Natural killer cell treated with Interleukin-12 subunit alpha and Interleukin-12 subunit beta and Interleukin-15 and Interleukin-18, amount 100 ng/mL, for 72 hours (primary cell): ENCODE measurements around the gene TSEN2. TPM values are rescaled to one million over a fixed set of nuclear protein-coding genes. Genes with fewer than 3 reads are reported as not detected.
A peak's percentile ranks its signal among the peaks of the same experiment; 100 is the strongest.
"Not testable (repeated sequence)": the region's sequence is repeated elsewhere in the genome, so short reads cannot be mapped to it uniquely, and the experiment has no call there.

Experiments used
- ATAC-seq, 2 donors: fragments of 150-1000 bp; cut with Tn5 transposase in 1 of 2; sonication (Bioruptor Pico), chemical (Tn5 transposase) in 1 of 2; 2 replicates each; pipeline ENCODE4 v1.10.0; 2021
- DNase-seq: peaks from one replicate; pipeline ENCODE4 v3.0.0; 2022; ENCODE audit warnings: low spot score
- H3K27ac Mint-ChIP-seq, 2 donors: 1 replicate in 1 of 2; 2 replicates in 1 of 2; pipeline ENCODE4 v1.8.0; 2022; ENCODE audit warnings: mixed read lengths in 2 of 2, mild to moderate bottlenecking in 1 of 2, moderate library complexity in 1 of 2
- H3K27me3 Mint-ChIP-seq, 2 donors: 1 replicate in 1 of 2; 2 replicates in 1 of 2; pipeline ENCODE4 v1.8.0; 2022; ENCODE audit warnings: mixed read lengths in 2 of 2
- H3K36me3 Mint-ChIP-seq: one replicate; pipeline ENCODE4 v1.8.0; 2022; ENCODE audit warnings: mixed read lengths
- H3K4me1 Mint-ChIP-seq, 2 donors: 1 replicate in 1 of 2; 2 replicates in 1 of 2; pipeline ENCODE4 v1.8.0; 2022; ENCODE audit warnings: low read depth in 2 of 2, mixed read lengths in 2 of 2, mild to moderate bottlenecking in 1 of 2
- H3K4me3 Mint-ChIP-seq: one replicate; pipeline ENCODE4 v1.8.0; 2022; ENCODE audit warnings: mixed read lengths
- H3K9me3 Mint-ChIP-seq: 2 replicates; pipeline ENCODE4 v1.8.0; 2022; ENCODE audit warnings: mixed read lengths
- total RNA-seq, 2 donors: library from RNA; stranded (reverse); gene quantifications; one replicate each; pipeline ENCODE4 v1.2.3, GENCODE V29; 2022

TSEN2 gene
- total RNA-seq, 2 donors from 2014 or later = 12.9 to 32.1 TPM

- peak overlapping the region; percentile 51 for H3K4me3 Mint-ChIP-seq
- no peaks in the 10 kb centered on the region for H3K36me3 Mint-ChIP-seq
- no peaks in the 10 kb centered on the region for H3K9me3 Mint-ChIP-seq
- H3K27ac Mint-ChIP-seq = peak overlapping the region in 1 of 2 donors; percentile 81
- H3K27me3 Mint-ChIP-seq = peaks cover 0 to 6% of the 10 kb centered on the region in 2 donors
- ATAC-seq (no peak), DNase-seq (no peak)
- peaks cover 0 to 24% of the 10 kb centered on the region in 2 donors for H3K4me1 Mint-ChIP-seq
These were observed 12.2 kb upstream of the TSEN2 start for GRCh38 chr3:12472000-12472610.

DNA sequence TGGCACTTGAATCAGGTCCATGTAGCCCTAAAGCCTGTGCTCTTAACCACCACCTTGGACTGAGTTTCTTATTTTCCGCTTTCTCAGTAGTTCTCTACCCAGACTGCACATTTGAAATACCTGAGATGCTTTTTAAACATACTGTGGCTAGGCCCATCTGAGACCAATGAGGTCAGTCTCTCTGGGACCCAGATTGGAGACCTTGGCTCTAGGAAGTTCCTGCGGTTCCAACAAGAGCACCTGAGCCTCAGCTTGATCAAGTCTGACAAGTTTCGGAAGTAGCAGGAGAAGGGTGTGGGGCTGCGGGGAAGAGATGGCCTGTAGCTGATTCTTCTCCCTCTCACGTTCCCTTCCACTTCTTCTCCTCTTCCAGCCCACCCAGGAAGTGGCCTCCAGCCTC lies 11.5 kb upstream of the TSEN2 start:
- peaks cover 0 to 6% of the 10 kb centered on the region in 2 donors for H3K27me3 Mint-ChIP-seq
- H3K4me3 Mint-ChIP-seq = peak overlapping the region; percentile 51
- no peaks in the 10 kb centered on the region for H3K36me3 Mint-ChIP-seq
- ATAC-seq (no peak), DNase-seq (no peak)
- H3K27ac Mint-ChIP-seq = peak overlapping the region in 1 of 2 donors; percentile 81
- H3K4me1 Mint-ChIP-seq = peaks cover 0 to 24% of the 10 kb centered on the region in 2 donors
- no peaks in the 10 kb centered on the region for H3K9me3 Mint-ChIP-seq

GRCh38 chr3:12473511-12473910 lies 10.8 kb upstream of the TSEN2 start:
- H3K27me3 Mint-ChIP-seq = peaks cover 0 to 3% of the 10 kb centered on the region in 2 donors
- peak overlapping the region; percentile 50 for H3K4me3 Mint-ChIP-seq
- DNase-seq = no peak
- peak in 1 of 2 donors; percentile 63 for ATAC-seq
- H3K36me3 Mint-ChIP-seq = no peaks in the 10 kb centered on the region
- no peaks in the 10 kb centered on the region for H3K9me3 Mint-ChIP-seq
- peak overlapping the region in 1 of 2 donors; percentile 81 for H3K27ac Mint-ChIP-seq
- H3K4me1 Mint-ChIP-seq = peaks cover 0 to 24% of the 10 kb centered on the region in 2 donors

GRCh38 chr3:12476238-12476897 lies 7.9 kb upstream of the TSEN2 start:
- H3K36me3 Mint-ChIP-seq = no peaks in the 10 kb centered on the region
- H3K9me3 Mint-ChIP-seq = no peaks in the 10 kb centered on the region
- H3K27me3 Mint-ChIP-seq = peaks cover 0 to 2% of the 10 kb centered on the region in 2 donors
- H3K4me1 Mint-ChIP-seq = peaks cover 0 to 22% of the 10 kb centered on the region in 2 donors
- no peak for DNase-seq
- peak overlapping the region in 1 of 2 donors; percentile 15 for H3K27ac Mint-ChIP-seq
- H3K4me3 Mint-ChIP-seq = no peak overlapping the region
- no peak for ATAC-seq

- DNase-seq (no peak), ATAC-seq (no peak)
- H3K36me3 Mint-ChIP-seq = no peaks in the 10 kb centered on the region
- no peaks in the 10 kb centered on the region for H3K9me3 Mint-ChIP-seq
- H3K27ac Mint-ChIP-seq = no peak overlapping the region
- H3K27me3 Mint-ChIP-seq = peaks cover 0 to 2% of the 10 kb centered on the region in 2 donors
- peaks cover 0 to 18% of the 10 kb centered on the region in 2 donors for H3K4me1 Mint-ChIP-seq
- no peak overlapping the region for H3K4me3 Mint-ChIP-seq
These were observed 7.0 kb upstream of the TSEN2 start for GRCh38 chr3:12477256-12477655.

DNA sequence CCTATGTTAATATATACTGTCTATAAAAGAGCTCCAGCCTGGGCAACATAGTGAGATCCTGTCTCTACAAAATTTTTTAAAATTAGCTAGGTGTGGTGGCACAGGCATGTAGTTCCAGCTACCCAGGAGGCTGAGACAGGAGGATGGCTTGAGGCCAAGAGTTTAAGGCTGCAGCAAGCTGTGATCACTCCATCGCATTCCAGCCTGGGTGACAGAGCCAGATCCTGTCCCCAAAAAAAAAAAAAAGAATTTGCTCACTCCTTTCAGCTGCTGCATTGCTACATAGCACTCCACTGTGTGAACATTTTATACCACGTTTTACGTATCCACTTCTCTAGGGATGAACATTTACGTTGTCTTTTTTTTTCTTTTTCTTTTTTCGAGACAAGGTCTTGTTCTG lies 6.0 kb upstream of the TSEN2 start:
- Mint-ChIP-seq H3K36me3 (no peaks in the 10 kb centered on the region), H3K27me3 (no peaks in the 10 kb centered on the region), H3K4me1 (peaks cover 3 to 17% of the 10 kb centered on the region in 2 donors), H3K4me3 (no peak overlapping the region), H3K9me3 (no peaks in the 10 kb centered on the region), H3K27ac (no peak overlapping the region)
- DNase-seq = no peak
- ATAC-seq = no peak

GRCh38 chr3:12479198-12479597 lies 5.1 kb upstream of the TSEN2 start:
- not testable (repeated sequence) for ATAC-seq, H3K4me3 Mint-ChIP-seq, DNase-seq, H3K9me3 Mint-ChIP-seq, H3K36me3 Mint-ChIP-seq, H3K27me3 Mint-ChIP-seq, H3K27ac Mint-ChIP-seq
- H3K4me1 Mint-ChIP-seq = peaks cover 11 to 21% of the 10 kb centered on the region in 2 donors

- no peak for DNase-seq
- no peak for ATAC-seq
- Mint-ChIP-seq H3K27me3 (no peaks in the 10 kb centered on the region), H3K4me3 (no peak overlapping the region), H3K4me1 (peaks cover 18 to 28% of the 10 kb centered on the region in 2 donors), H3K27ac (no peak overlapping the region), H3K9me3 (no peaks in the 10 kb centered on the region), H3K36me3 (no peaks in the 10 kb centered on the region)
These were observed 4.3 kb upstream of the TSEN2 start for GRCh38 chr3:12479919-12480427.

GRCh38 chr3:12483410-12483809 lies 870 bp upstream of the TSEN2 start:
- ATAC-seq = no peak
- no peaks in the 10 kb centered on the region for H3K27me3 Mint-ChIP-seq
- H3K9me3 Mint-ChIP-seq = no peaks in the 10 kb centered on the region
- no peaks in the 10 kb centered on the region for H3K36me3 Mint-ChIP-seq
- peaks cover 22 to 40% of the 10 kb centered on the region in 2 donors for H3K4me1 Mint-ChIP-seq
- H3K27ac Mint-ChIP-seq = peak overlapping the region; percentile 93 to 95
- no peak for DNase-seq
- H3K4me3 Mint-ChIP-seq = peak overlapping the region; percentile 97

DNA sequence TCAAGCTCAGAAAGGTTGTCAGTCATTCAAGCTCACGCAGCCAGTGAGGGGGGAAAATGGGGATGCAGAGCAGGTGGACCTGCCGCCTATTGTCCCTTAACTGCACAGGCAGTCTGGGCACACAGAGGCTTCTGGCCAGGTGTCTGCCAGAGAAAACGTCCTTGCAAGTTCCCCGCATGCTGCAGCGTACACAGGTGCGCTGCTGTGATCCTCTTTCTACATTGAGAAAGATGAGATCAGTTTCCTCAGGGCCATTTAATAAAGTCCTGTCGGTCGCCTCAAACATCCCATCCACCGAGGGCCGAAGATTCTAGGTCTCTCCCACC lies 445 bp upstream of the TSEN2 start:
- peak overlapping the region; percentile 97 for H3K4me3 Mint-ChIP-seq
- no peaks in the 10 kb centered on the region for H3K27me3 Mint-ChIP-seq
- no peak for ATAC-seq
- no peaks in the 10 kb centered on the region for H3K36me3 Mint-ChIP-seq
- H3K4me1 Mint-ChIP-seq = peaks cover 22 to 40% of the 10 kb centered on the region in 2 donors
- H3K27ac Mint-ChIP-seq = peak overlapping the region; percentile 93 to 95
- no peak for DNase-seq
- no peaks in the 10 kb centered on the region for H3K9me3 Mint-ChIP-seq

GRCh38 chr3:12484983-12485327 lies 675 bp downstream of the TSEN2 start:
- Mint-ChIP-seq H3K36me3 (no peaks in the 10 kb centered on the region), H3K4me3 (peak overlapping the region; percentile 97), H3K27ac (peak overlapping the region; percentile 93 to 95), H3K27me3 (no peaks in the 10 kb centered on the region), H3K9me3 (no peaks in the 10 kb centered on the region), H3K4me1 (peaks cover 22 to 33% of the 10 kb centered on the region in 2 donors)
- DNase-seq (no peak), ATAC-seq (no peak)

DNA sequence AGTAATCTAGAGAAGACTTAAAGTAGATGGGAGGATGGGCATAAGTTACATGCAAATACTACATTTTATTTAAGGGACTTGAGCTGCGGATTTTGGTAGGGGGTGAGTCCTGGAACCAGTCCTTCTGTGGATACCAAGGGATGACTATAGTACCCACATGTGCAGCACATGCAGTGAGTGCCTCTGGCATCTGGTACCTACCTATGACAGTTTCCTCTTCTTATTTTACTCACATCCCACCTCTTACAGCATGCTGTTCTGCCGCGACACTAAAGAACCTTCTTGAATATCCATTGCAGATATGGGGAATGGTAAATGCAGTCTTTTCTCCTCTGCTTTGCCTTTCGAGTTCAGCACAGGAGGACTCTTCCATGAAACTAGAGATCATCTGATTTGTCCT lies 1.7 kb downstream of the TSEN2 start:
- ATAC-seq (no peak), DNase-seq (no peak)
- Mint-ChIP-seq H3K36me3 (no peaks in the 10 kb centered on the region), H3K27me3 (no peaks in the 10 kb centered on the region), H3K4me1 (peaks cover 22 to 33% of the 10 kb centered on the region in 2 donors), H3K27ac (no peak overlapping the region), H3K4me3 (peak overlapping the region; percentile 97), H3K9me3 (no peaks in the 10 kb centered on the region)

DNA sequence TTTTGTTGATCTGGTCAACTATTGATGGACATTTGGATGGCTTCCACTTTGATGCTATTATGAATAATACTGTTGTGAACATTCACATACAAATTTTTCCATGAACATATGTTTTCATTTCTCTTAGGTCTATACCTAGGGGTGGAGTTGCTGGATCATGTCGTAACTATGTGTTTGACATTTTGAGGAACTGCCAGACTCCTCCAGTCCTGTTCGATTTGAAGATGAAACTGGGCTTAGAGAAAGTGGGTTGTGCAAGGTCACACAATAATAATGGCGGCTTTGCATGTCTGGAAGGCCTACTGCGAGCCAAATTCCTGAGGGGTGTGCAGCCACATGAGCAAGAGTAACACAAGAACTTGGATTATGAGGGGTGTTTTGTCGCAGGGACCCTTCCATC lies 2.6 kb downstream of the TSEN2 start:
- Mint-ChIP-seq H3K4me3 (peak overlapping the region; percentile 48), H3K27ac (no peak overlapping the region), H3K36me3 (no peaks in the 10 kb centered on the region), H3K27me3 (no peaks in the 10 kb centered on the region), H3K9me3 (no peaks in the 10 kb centered on the region), H3K4me1 (peaks cover 22 to 33% of the 10 kb centered on the region in 2 donors)
- DNase-seq = no peak
- ATAC-seq = no peak

DNA sequence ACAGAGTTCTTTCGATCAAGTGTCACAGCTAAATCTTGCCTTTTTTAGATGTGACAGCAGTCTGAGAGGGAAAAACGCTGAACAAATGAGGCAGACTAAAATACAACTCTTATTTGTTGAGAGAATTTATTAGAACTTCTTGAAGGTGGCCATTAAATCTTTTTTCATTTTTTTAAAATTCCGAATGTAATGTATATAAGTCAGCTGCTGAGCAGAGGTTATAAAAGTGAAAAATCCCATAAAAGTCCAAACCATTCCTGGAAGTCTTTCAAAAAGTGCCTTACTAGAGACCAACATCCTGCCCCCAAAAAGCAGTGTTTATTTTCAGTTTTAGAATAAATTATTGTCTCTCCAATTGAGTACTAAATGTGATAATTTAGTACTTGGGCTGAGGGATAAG lies 3.1 kb downstream of the TSEN2 start:
- Mint-ChIP-seq H3K27me3 (no peaks in the 10 kb centered on the region), H3K4me1 (peaks cover 22 to 33% of the 10 kb centered on the region in 2 donors), H3K36me3 (no peaks in the 10 kb centered on the region), H3K4me3 (no peak overlapping the region), H3K9me3 (no peaks in the 10 kb centered on the region), H3K27ac (no peak overlapping the region)
- ATAC-seq (no peak), DNase-seq (no peak)
